SK-N-SH (cell line): ENCODE results near the gene PRC1. TPM values are rescaled to one million over a fixed set of nuclear protein-coding genes. Genes with fewer than 3 reads are reported as not detected.

Source experiments
- CTCF ChIA-PET: fragments of 300-600, 350-600 bp; formaldehyde crosslinking; extraction: SDS; loops from one replicate; lab custom pipeline; 2021; lab: Yijun Ruan, JAX
- POLR2A ChIA-PET: fragments of 350-600 bp; sonication (Branson Sonifier 250); formaldehyde crosslinking; extraction: SDS; loops from one replicate; lab custom pipeline; 2020; ENCODE audit warnings: antibody characterized with exemption, inconsistent platforms; lab: Yijun Ruan, JAX
- DNase-seq: peaks from one replicate; pipeline ENCODE4 v3.0.0; 2012
- H2AFZ ChIP-seq: fragments of 200-600 bp; sonication (generic); 2 replicates; pipeline ENCODE4 v1.8.1; 2016; ENCODE audit warnings: antibody characterized with exemption, mild to moderate bottlenecking, low read depth
- H3F3A ChIP-seq: fragments of 200-600 bp; sonication (generic); replicated peaks from 2 replicates; pipeline ENCODE3; 2016; ENCODE audit warnings: antibody characterized with exemption, mild to moderate bottlenecking; ENCODE audit not compliant: insufficient read depth
- H3K27ac ChIP-seq, 2 experiments: fragments of 200-500 bp in 1 of 2; fragments of 200-600 bp in 1 of 2; sonication (Bioruptor generic) in 1 of 2; sonication (generic), shearing (Covaris generic) in 1 of 2; 2 replicates each; pipeline versions ENCODE4 v1.5.1 to v1.6.1; 2014 to 2016; ENCODE audit warnings: low read depth in 2 of 2, inconsistent platforms in 1 of 2, low read length in 1 of 2, mild to moderate bottlenecking in 1 of 2, mixed read lengths in 1 of 2
- H3K27me3 ChIP-seq: fragments of 200-600 bp; sonication (generic), shearing (Covaris generic); 2 replicates; pipeline ENCODE4 v1.6.1; 2016; ENCODE audit warnings: mixed run types; ENCODE audit not compliant: insufficient read depth
- H3K36me3 ChIP-seq, 2 experiments: fragments of 200-500 bp in 1 of 2; fragments of 200-600 bp in 1 of 2; sonication (Bioruptor generic) in 1 of 2; sonication (generic) in 1 of 2; replicated peaks in 1 of 2; 2 replicates each; pipeline versions ENCODE3 to v1.5.1; 2014 to 2016; ENCODE audit warnings: low read length in 1 of 2, mild to moderate bottlenecking in 1 of 2; ENCODE audit not compliant: insufficient read depth in 2 of 2, control insufficient read depth in 1 of 2
- H3K4me1 ChIP-seq, 2 experiments: fragments of 200-500 bp in 1 of 2; fragments of 200-600 bp in 1 of 2; sonication (Bioruptor generic) in 1 of 2; sonication (generic), shearing (Covaris generic) in 1 of 2; 2 replicates each; pipeline versions ENCODE4 v1.5.1 to v1.6.1; 2014 to 2016; ENCODE audit warnings: low read depth in 1 of 2, low read length in 1 of 2, mixed run types in 1 of 2; ENCODE audit not compliant: insufficient read depth in 2 of 2, control insufficient read depth in 1 of 2
- H3K4me2 ChIP-seq: fragments of 200-600 bp; sonication (generic), shearing (Covaris generic); 2 replicates; pipeline ENCODE4 v1.6.1; 2017; ENCODE audit warnings: mixed run types
- H3K4me3 ChIP-seq, 2 experiments: fragments of 200-500 bp in 1 of 2; fragments of 200-600 bp in 1 of 2; sonication (Bioruptor generic) in 1 of 2; sonication (generic), shearing (Covaris generic) in 1 of 2; 2 replicates each; pipeline versions ENCODE4 v1.5.1 to v1.8.1; 2014 to 2016; ENCODE audit warnings: low read depth in 2 of 2, inconsistent platforms in 1 of 2, low read length in 1 of 2, mild to moderate bottlenecking in 1 of 2, mixed read lengths in 1 of 2, moderate library complexity in 1 of 2
- H3K79me2 ChIP-seq: fragments of 200-600 bp; sonication (generic); 2 replicates; pipeline ENCODE4 v1.8.1; 2017; ENCODE audit warnings: mild to moderate bottlenecking; ENCODE audit not compliant: insufficient read depth
- H3K9ac ChIP-seq: fragments of 200-600 bp; sonication (generic); 2 replicates; pipeline ENCODE4 v1.6.1; 2017; ENCODE audit warnings: mixed run types
- H3K9me2 ChIP-seq: fragments of 200-600 bp; sonication (generic); 2 replicates; pipeline ENCODE4 v1.6.1; 2017; ENCODE audit warnings: mixed run types
- H3K9me3 ChIP-seq: fragments of 200-600 bp; sonication (generic); 2 replicates; pipeline ENCODE4 v1.6.1; 2017; ENCODE audit warnings: mixed run types, mild to moderate bottlenecking, moderate library complexity
- H4K20me1 ChIP-seq: fragments of 200-600 bp; sonication (generic); 2 replicates; pipeline ENCODE4 v1.6.1; 2017; ENCODE audit warnings: mild to moderate bottlenecking, mixed run types; ENCODE audit not compliant: insufficient read depth
- EZH2phosphoT487 ChIP-seq: fragments of 200-600 bp; sonication (generic); IDR thresholded peaks from 2 replicates; pipeline ENCODE4 v1.6.1; 2017; ENCODE audit warnings: low read depth, mixed run types, mild to moderate bottlenecking, antibody characterized with exemption, moderate library complexity, borderline replicate concordance
- FOXJ3 ChIP-seq: sonication (generic); formaldehyde crosslinking; IDR thresholded peaks from 2 replicates; pipeline ENCODE4 v1.5.1; 2020; ENCODE audit warnings: mild to moderate bottlenecking, missing genetic modification reagents
- FOXM1 ChIP-seq: IDR thresholded peaks from 2 replicates; pipeline ENCODE4 v1.4.0; 2012; ENCODE audit warnings: low read depth, mild to moderate bottlenecking
- GABPA ChIP-seq: IDR thresholded peaks from 2 replicates; pipeline ENCODE4 v1.4.0; 2012; ENCODE audit warnings: low read depth, mild to moderate bottlenecking
- GATA2 ChIP-seq: sonication (generic); formaldehyde crosslinking; IDR thresholded peaks from 2 replicates; pipeline ENCODE4 v1.5.0; 2020; ENCODE audit warnings: mild to moderate bottlenecking, missing genetic modification reagents
- MAX ChIP-seq: IDR thresholded peaks from 2 replicates; pipeline ENCODE4 v1.4.0; 2012; ENCODE audit warnings: low read depth
- MEF2A ChIP-seq: IDR thresholded peaks from 2 replicates; pipeline ENCODE4 v1.4.0; 2012; ENCODE audit warnings: low read depth, borderline replicate concordance
- MXI1 ChIP-seq: IDR thresholded peaks from 2 replicates; pipeline ENCODE4 v1.6.1; 2012; ENCODE audit warnings: mild to moderate bottlenecking, low read depth, low read length, improper control_type of control experiment
- NFIC ChIP-seq: IDR thresholded peaks from 2 replicates; pipeline ENCODE4 v1.4.0; 2012; ENCODE audit warnings: borderline replicate concordance
- RCOR1 ChIP-seq: fragments of 150-350 bp; IDR thresholded peaks from 2 replicates; pipeline ENCODE4 v1.6.1; 2017; ENCODE audit warnings: antibody characterized with exemption, low read length
- RFX5 ChIP-seq: IDR thresholded peaks from 2 replicates; pipeline ENCODE4 v1.6.1; 2012; ENCODE audit warnings: mild to moderate bottlenecking, improper control_type of control experiment, low read length
- RXRA ChIP-seq: IDR thresholded peaks from 2 replicates; pipeline ENCODE4 v1.4.0; 2012; ENCODE audit warnings: low read depth, mild to moderate bottlenecking, borderline replicate concordance
- SMC3 ChIP-seq: IDR thresholded peaks from 2 replicates; pipeline ENCODE4 v1.6.1; 2012; ENCODE audit warnings: low read depth, low read length, improper control_type of control experiment
- TEAD4 ChIP-seq: IDR thresholded peaks from 2 replicates; pipeline ENCODE4 v1.4.0; 2012; ENCODE audit warnings: mild to moderate bottlenecking, borderline replicate concordance; ENCODE audit not compliant: insufficient read depth
- USF1 ChIP-seq: IDR thresholded peaks from 2 replicates; pipeline ENCODE4 v1.4.0; 2012; ENCODE audit warnings: low read depth, borderline replicate concordance
- ZBTB33 ChIP-seq: IDR thresholded peaks from 2 replicates; pipeline ENCODE4 v1.4.0; 2012; ENCODE audit warnings: low read depth, borderline replicate concordance
- WGBS: methylation state at CpG from one replicate; pipeline ENCODE4 v1.1.6; 2017; ENCODE audit warnings: low lambda C conversion rate; 5-methylcytosine and 5-hydroxymethylcytosine counted together
- polyA plus RNA-seq, 3 experiments: library from polyadenylated mRNA; depleted of rRNA; stranded (reverse); fragments of >200 nt; gene quantifications; 2 replicates each; pipeline ENCODE4 v1.2.3, GENCODE V29; 2012

PRC1 gene
- polyA plus RNA-seq, 1 of the 3 experiments (the other 2 are of a cell fraction): 125 TPM

GRCh38 chr15:90959894-90960293, 34.4 kb downstream of the PRC1 start:
- peaks cover 0 to 23% of the 10 kb centered on the region in 2 experiments; a peak in 1 of 4 replicates for H3K4me1 ChIP-seq
- TF ChIP-seq MXI1: no peak
- no peaks in the 10 kb centered on the region for H4K20me1 ChIP-seq
- no peaks in the 10 kb centered on the region for H3K9me3 ChIP-seq
- ChIA-PET CTCF (interaction anchor here (1.8 to 10.8 kb wide), 3 partner anchors 9 to 92 kb away, joined by 4 to 186 read pairs (median 74); no protein-coding TSS in a partner anchor), POLR2A (no interaction called here)
- H3K36me3 ChIP-seq: peaks cover 21 to 29% of the 10 kb centered on the region in 2 experiments
- H3K4me3 ChIP-seq: no peak overlapping the region
- no peak overlapping the region for H2AFZ ChIP-seq
- peaks cover 17% of the 10 kb centered on the region for H3F3A ChIP-seq
- WGBS: 88% methylated on average over 3 of the region's 5 CpGs
- no peak overlapping the region for H3K27ac ChIP-seq
- no peak for DNase-seq
- no peaks in the 10 kb centered on the region for H3K27me3 ChIP-seq
- H3K9me2 ChIP-seq: no peaks in the 10 kb centered on the region
- H3K79me2 ChIP-seq: peaks cover 44% of the 10 kb centered on the region
- no peak overlapping the region for H3K9ac ChIP-seq
- H3K4me2 ChIP-seq: no peak overlapping the region

- Histone ChIP-seq H4K20me1 (no peaks in the 10 kb centered on the region), H3K9ac (no peak overlapping the region), H3K79me2 (peaks cover 39% of the 10 kb centered on the region), H3K4me3 (no peak overlapping the region), H3K36me3 (peaks cover 17 to 29% of the 10 kb centered on the region in 2 experiments), H3K4me2 (no peak overlapping the region), H3K4me1 (peaks cover 0 to 23% of the 10 kb centered on the region in 2 experiments; a peak in 1 of 4 replicates), H3K9me2 (no peaks in the 10 kb centered on the region), H3K27me3 (no peaks in the 10 kb centered on the region), H3K27ac (no peak overlapping the region), H3K9me3 (no peaks in the 10 kb centered on the region), H2AFZ (no peak overlapping the region), H3F3A (peaks cover 16% of the 10 kb centered on the region)
- CTCF ChIA-PET: interaction anchor here (1.5 to 10.8 kb wide), 6 partner anchors 10 to 92 kb away, joined by 5 to 186 read pairs (median 58); no protein-coding TSS in a partner anchor
- POLR2A ChIA-PET: no interaction called here
- WGBS: 87% methylated on average over 8 of the region's 8 CpGs
- TF ChIP-seq FOXM1: no peak
- no peak for TF ChIP-seq RFX5
- TF ChIP-seq RCOR1: no peak
- no peak for TF ChIP-seq MEF2A
- no peak for TF ChIP-seq SMC3
- no peak for TF ChIP-seq NFIC
- TF ChIP-seq FOXJ3 (CRISPR knock-in tag): no peak
- no peak for TF ChIP-seq MAX
- TF ChIP-seq GABPA: no peak
- no peak for TF ChIP-seq EZH2phosphoT487
- TF ChIP-seq GATA2 (CRISPR knock-in tag): no peak
- no peak for DNase-seq
Measured at GRCh38 chr15:90959028-90959595, 35.2 kb downstream of the PRC1 start.

GRCh38 chr15:90957791-90958190, 36.5 kb downstream of the PRC1 start:
- Histone ChIP-seq H3K4me3 (peak overlapping the region in 1 of 2 experiments; percentile 76; a peak in 1 of 4 replicates), H3K27ac (peak overlapping the region in 1 of 2 experiments; percentile 2; a peak in 1 of 4 replicates), H2AFZ (no peak overlapping the region), H4K20me1 (no peaks in the 10 kb centered on the region), H3K79me2 (peaks cover 30% of the 10 kb centered on the region), H3K9ac (no peak overlapping the region; the same call in 1 of the 2 replicates), H3K9me2 (no peaks in the 10 kb centered on the region), H3F3A (peaks cover 8% of the 10 kb centered on the region), H3K27me3 (no peaks in the 10 kb centered on the region), H3K4me1 (peaks cover 0 to 23% of the 10 kb centered on the region in 2 experiments; a peak in 1 of 4 replicates), H3K4me2 (peak overlapping the region; percentile 86), H3K9me3 (no peaks in the 10 kb centered on the region), H3K36me3 (peaks cover 6 to 35% of the 10 kb centered on the region in 2 experiments)
- WGBS: 94% methylated on average over 6 of the region's 6 CpGs
- ChIA-PET POLR2A (interaction anchor here (1.0 to 2.5 kb wide), 5 partner anchors 11 to 61 kb away, joined by 3 to 12 read pairs (median 3); partner anchors contain the start of genes HDDC3, PRC1 and UNC45A), CTCF (interaction anchor here (0.8 to 10.8 kb wide), 23 partner anchors 11 to 315 kb away, joined by 3 to 186 read pairs (median 16); partner anchors contain the start of genes HDDC3, PRC1, UNC45A and VPS33B)
- peak; percentile 42 for DNase-seq
- TF ChIP-seq NFIC (no peak), ZBTB33 (no peak), USF1 (no peak), RXRA (no peak), TEAD4 (no peak)
